ENCODE measurements around the gene C16orf95.
"Not testable (repeated sequence)": the region's sequence is repeated elsewhere in the genome, so short reads cannot be mapped to it uniquely, and the experiment has no call there.

The C16orf95 gene, protein sequence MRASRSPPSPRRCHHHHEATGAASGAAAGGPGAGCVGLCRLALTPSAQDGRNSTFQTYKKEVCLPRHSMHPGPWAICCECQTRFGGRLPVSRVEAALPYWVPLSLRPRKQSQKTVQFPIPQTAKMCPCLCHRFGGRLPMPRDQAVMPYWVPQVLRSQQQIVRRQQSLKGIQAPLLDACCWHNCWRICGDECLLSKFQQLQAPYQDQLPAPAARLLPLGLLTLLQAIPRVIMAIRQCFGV

DNA sequence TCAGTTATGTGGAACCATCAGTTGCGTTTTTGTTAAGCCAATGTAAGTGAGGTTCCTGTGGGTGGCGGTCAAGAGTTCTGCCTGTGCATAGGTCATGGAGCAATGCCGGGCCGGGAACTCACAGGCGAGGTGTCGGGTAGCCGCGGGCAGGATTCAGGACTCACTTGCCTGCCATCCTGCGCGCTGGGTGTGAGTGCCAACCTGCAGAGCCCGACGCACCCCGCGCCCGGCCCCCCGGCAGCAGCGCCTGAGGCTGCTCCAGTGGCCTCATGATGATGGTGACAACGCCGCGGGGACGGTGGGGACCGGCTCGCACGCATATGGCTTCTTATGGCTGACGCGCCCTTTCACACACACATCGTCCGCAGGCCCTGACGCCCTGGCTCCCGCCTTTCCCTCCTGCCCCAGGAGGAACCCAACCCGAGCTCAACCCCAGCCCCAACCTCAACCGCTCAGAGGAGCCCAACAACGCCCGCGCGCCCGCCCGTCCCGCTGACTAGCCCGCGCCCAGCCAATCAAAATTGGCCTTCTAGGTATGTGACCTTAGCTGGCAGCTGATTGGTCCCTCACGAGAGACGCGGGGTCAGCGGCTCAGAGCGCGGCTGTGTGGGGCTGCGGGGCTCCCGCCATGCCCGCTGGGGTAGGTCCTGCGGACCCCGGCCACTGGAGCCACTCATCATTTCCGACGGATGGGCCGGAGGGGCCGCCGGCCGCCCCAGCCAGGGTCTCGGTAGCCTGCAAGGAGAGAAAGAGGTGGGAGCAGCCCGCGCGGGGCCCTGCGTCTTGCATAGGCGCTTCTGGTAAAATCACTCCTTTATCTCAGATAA, at the start of gene C16orf95:
TSS of gene C16orf95 (minus strand) at position 470 of the 827 bp plus-strand sequence. CDS start at position 320, 150 bp downstream.
- H3K4me1 ChIP-seq (ENCODE audit: control insufficient read depth in 1 of 2, insufficient read depth in 2 of 2, low read length in 2 of 2) = peaks cover 10 to 13% of the 10 kb centered on the region in 2 donors
- H3K36me3 ChIP-seq (ENCODE audit: control insufficient read depth in 1 of 2, insufficient read depth in 2 of 2, low read length in 2 of 2) = peaks cover 0 to 8% of the 10 kb centered on the region in 2 donors
- H3K27ac ChIP-seq (ENCODE audit: low read depth, low read length) = peak within 1 kb of the TSS; percentile 90
- peak within 1 kb of the TSS; percentile 77 to 84 for H3K4me3 ChIP-seq (ENCODE audit: low read depth in 1 of 2, low read length in 2 of 2)
- H3K9me3 ChIP-seq (ENCODE audit: control insufficient read depth in 1 of 2, low read length in 2 of 2) = no peaks in the 10 kb centered on the region
- H3K9ac ChIP-seq (ENCODE audit: low read depth in 1 of 2, low read length in 2 of 2) = peak within 1 kb of the TSS; percentile 73 to 93
- H3K27me3 ChIP-seq (ENCODE audit: control insufficient read depth in 1 of 2, insufficient read depth in 2 of 2, low read length in 2 of 2) = no peaks in the 10 kb centered on the region

DNA sequence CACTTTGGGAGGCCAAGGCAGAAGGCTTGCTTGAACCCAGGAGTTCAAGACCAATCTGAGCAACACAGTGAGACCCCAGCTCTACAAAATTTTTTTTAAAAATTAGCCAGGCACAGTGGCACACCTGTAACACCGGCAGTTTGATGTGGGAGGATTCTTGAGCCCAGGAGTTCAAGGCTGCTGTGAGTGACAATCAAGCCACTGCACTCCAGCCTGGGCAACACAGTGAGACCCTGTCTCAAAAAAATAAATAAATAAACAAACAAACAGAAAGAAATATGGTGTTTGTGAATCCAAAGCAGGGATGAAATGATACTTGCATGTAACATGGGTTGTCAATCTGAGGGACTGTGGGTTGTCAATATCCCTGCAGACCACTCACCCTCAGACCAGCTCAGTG, 49.7 kb upstream of the C16orf95 start:
- Histone ChIP-seq H3K36me3 (ENCODE audit: control insufficient read depth in 1 of 2, insufficient read depth in 2 of 2, low read length in 2 of 2) (peaks cover 3 to 8% of the 10 kb centered on the region in 2 donors), H3K27me3 (ENCODE audit: control insufficient read depth in 1 of 2, insufficient read depth in 2 of 2, low read length in 2 of 2) (no peaks in the 10 kb centered on the region), H3K9ac (ENCODE audit: low read depth in 1 of 2, low read length in 2 of 2) (no peak overlapping the region), H3K27ac (ENCODE audit: low read depth, low read length) (no peak overlapping the region), H3K4me1 (ENCODE audit: control insufficient read depth in 1 of 2, insufficient read depth in 2 of 2, low read length in 2 of 2) (peaks cover 17 to 22% of the 10 kb centered on the region in 2 donors), H3K9me3 (ENCODE audit: control insufficient read depth in 1 of 2, low read length in 2 of 2) (no peaks in the 10 kb centered on the region), H3K4me3 (ENCODE audit: low read depth in 1 of 2, low read length in 2 of 2) (no peak overlapping the region)

DNA sequence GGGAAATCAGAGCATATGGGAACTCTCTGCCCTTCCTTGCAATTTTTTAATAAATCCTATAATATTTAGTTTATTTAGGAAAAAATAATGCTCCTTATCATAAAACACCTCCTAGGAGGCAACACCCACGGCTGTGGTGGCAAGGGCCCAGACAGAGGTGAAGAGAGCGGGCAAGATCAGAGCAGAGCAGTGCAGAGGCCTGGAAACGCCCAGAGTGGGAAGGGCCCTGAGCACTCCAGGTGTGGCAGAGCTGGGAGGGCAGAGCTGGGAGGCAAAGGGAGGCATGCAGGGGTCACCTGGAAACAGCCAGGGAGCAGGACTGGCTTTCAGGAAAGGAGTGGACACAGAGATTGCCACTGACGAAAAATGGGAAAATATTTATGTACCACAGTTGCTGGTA, 49.1 kb upstream of the C16orf95 start:
- H3K9ac ChIP-seq (ENCODE audit: low read depth in 1 of 2, low read length in 2 of 2) = no peak overlapping the region
- H3K36me3 ChIP-seq (ENCODE audit: control insufficient read depth in 1 of 2, insufficient read depth in 2 of 2, low read length in 2 of 2) = peaks cover 8 to 14% of the 10 kb centered on the region in 2 donors
- H3K4me3 ChIP-seq (ENCODE audit: low read depth in 1 of 2, low read length in 2 of 2) = no peak overlapping the region
- H3K27ac ChIP-seq (ENCODE audit: low read depth, low read length) = no peak overlapping the region
- H3K9me3 ChIP-seq (ENCODE audit: control insufficient read depth in 1 of 2, low read length in 2 of 2) = no peaks in the 10 kb centered on the region
- H3K27me3 ChIP-seq (ENCODE audit: control insufficient read depth in 1 of 2, insufficient read depth in 2 of 2, low read length in 2 of 2) = no peaks in the 10 kb centered on the region
- peaks cover 17 to 22% of the 10 kb centered on the region in 2 donors for H3K4me1 ChIP-seq (ENCODE audit: control insufficient read depth in 1 of 2, insufficient read depth in 2 of 2, low read length in 2 of 2)

DNA sequence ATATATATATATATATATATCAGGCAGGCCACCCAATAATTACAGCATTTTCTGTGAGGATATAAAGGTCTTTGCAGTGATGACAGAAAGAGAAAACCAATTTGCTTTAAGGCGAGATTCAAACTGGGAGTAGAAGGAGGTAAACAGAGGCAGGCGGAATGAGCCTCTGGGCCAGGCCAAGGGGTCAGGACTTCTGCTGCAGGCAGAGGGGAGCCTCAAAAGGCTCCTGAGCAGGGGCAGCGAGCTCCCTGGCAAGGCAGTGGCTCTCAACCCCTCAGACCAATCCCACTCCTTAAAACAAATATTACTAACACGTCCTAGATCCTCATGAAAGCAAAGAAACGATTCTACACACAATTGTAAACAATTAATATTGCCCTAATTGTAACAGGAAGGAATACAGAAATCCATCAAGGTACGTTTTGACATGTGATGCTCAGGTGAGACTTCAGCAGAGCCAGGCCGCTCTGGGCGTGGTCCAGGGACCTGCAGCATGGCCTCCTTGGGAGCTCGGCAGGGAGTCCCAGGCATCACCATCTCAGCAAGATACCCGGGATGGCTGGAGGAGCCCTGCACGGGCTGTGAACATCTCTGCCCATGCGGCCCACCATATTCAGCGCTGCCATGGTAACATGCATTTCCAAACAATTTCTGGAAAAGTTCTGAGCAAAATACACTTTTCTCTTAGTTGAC, 48.0 kb upstream of the C16orf95 start:
- Histone ChIP-seq H3K9ac (ENCODE audit: low read depth in 1 of 2, low read length in 2 of 2) (no peak overlapping the region), H3K4me1 (ENCODE audit: control insufficient read depth in 1 of 2, insufficient read depth in 2 of 2, low read length in 2 of 2) (peaks cover 17 to 22% of the 10 kb centered on the region in 2 donors), H3K9me3 (ENCODE audit: control insufficient read depth in 1 of 2, low read length in 2 of 2) (no peaks in the 10 kb centered on the region), H3K4me3 (ENCODE audit: low read depth in 1 of 2, low read length in 2 of 2) (no peak overlapping the region), H3K27me3 (ENCODE audit: control insufficient read depth in 1 of 2, insufficient read depth in 2 of 2, low read length in 2 of 2) (no peaks in the 10 kb centered on the region), H3K27ac (ENCODE audit: low read depth, low read length) (no peak overlapping the region), H3K36me3 (ENCODE audit: control insufficient read depth in 1 of 2, insufficient read depth in 2 of 2, low read length in 2 of 2) (peaks cover 19 to 24% of the 10 kb centered on the region in 2 donors)

DNA sequence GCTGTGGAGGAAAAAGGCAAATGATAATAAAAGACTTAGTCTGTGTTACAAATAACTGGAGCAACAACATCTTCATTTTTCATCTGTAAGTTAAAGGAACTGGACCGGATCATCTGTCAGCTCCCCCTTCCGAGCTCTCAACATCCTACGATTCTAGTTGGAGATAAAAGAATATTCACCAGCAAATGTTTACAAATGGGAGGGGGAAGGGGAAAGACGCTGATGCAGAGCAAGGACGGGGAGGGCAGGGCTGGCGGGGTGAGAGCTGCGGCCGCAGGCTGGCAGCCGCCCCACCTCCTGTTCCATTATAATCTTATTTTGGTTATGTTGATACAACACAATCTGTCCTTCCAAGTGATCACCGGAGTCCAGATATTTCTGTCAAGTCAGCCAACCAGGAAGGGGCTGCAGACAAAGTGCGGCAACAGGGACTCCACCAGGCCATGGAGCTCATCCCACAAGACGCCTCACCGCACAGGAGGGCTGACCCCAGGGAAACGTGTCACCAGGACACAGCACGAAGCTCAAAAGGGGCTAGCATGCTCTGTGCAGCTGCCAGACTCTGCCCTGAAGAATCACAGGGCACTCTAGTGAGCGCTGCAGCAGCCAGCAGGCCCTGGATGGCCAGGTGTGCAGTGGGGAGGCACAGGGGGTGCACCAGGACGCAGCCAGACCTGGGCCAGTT, 46.7 kb upstream of the C16orf95 start:
- Histone ChIP-seq H3K4me3 (ENCODE audit: low read depth in 1 of 2, low read length in 2 of 2) (no peak overlapping the region), H3K36me3 (ENCODE audit: control insufficient read depth in 1 of 2, insufficient read depth in 2 of 2, low read length in 2 of 2) (peaks cover 31 to 36% of the 10 kb centered on the region in 2 donors), H3K9ac (ENCODE audit: low read depth in 1 of 2, low read length in 2 of 2) (no peak overlapping the region)

DNA sequence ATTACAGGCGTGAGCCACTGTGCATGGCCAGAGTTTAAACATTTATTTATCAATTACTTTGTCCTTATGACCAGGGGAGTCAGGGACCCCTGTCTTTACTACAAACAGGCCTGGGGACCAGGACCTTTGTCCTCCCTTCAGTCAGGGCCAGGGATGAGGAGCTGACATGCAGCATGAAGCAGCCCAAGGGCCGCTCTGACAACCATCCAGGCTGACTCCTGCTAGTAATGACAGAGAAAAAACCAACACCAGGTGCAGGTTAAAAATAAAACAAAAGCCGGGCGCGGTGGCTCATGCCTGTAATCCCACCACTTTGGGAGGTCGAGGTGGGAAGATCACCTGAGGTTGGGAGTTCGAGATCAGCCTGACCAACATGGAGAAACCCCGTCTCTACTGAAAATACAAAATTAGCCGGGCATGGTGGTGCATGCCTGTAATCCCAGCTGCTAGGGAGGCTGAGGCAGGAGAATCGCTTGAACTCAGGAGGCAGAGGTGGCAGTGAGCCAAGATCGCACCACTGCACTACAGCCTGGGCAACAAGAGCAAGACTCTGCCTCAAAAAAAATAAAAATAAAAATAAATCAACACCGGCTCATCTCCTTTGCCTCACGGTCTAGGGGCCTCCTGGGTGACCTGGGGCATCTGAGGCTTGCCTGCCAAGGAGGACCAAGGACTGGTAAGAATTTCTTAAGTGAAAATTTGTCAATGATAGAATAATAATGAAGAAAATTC, 45.8 kb upstream of the C16orf95 start:
- peaks cover 17 to 22% of the 10 kb centered on the region in 2 donors for H3K4me1 ChIP-seq (ENCODE audit: control insufficient read depth in 1 of 2, insufficient read depth in 2 of 2, low read length in 2 of 2)
- not testable (repeated sequence) for H3K27ac ChIP-seq (ENCODE audit: low read depth, low read length); H3K9ac ChIP-seq (ENCODE audit: low read depth in 1 of 2, low read length in 2 of 2); H3K4me3 ChIP-seq (ENCODE audit: low read depth in 1 of 2, low read length in 2 of 2); H3K9me3 ChIP-seq (ENCODE audit: control insufficient read depth in 1 of 2, low read length in 2 of 2); H3K27me3 ChIP-seq (ENCODE audit: control insufficient read depth in 1 of 2, insufficient read depth in 2 of 2, low read length in 2 of 2)
- peaks cover 40 to 46% of the 10 kb centered on the region in 2 donors for H3K36me3 ChIP-seq (ENCODE audit: control insufficient read depth in 1 of 2, insufficient read depth in 2 of 2, low read length in 2 of 2)

More for the DNA sequence above, 46.7 kb upstream of the C16orf95 start:
- Histone ChIP-seq H3K9me3 (ENCODE audit: control insufficient read depth in 1 of 2, low read length in 2 of 2) (no peaks in the 10 kb centered on the region), H3K27ac (ENCODE audit: low read depth, low read length) (no peak overlapping the region), H3K27me3 (ENCODE audit: control insufficient read depth in 1 of 2, insufficient read depth in 2 of 2, low read length in 2 of 2) (no peaks in the 10 kb centered on the region), H3K4me1 (ENCODE audit: control insufficient read depth in 1 of 2, insufficient read depth in 2 of 2, low read length in 2 of 2) (peaks cover 17 to 22% of the 10 kb centered on the region in 2 donors)

DNA sequence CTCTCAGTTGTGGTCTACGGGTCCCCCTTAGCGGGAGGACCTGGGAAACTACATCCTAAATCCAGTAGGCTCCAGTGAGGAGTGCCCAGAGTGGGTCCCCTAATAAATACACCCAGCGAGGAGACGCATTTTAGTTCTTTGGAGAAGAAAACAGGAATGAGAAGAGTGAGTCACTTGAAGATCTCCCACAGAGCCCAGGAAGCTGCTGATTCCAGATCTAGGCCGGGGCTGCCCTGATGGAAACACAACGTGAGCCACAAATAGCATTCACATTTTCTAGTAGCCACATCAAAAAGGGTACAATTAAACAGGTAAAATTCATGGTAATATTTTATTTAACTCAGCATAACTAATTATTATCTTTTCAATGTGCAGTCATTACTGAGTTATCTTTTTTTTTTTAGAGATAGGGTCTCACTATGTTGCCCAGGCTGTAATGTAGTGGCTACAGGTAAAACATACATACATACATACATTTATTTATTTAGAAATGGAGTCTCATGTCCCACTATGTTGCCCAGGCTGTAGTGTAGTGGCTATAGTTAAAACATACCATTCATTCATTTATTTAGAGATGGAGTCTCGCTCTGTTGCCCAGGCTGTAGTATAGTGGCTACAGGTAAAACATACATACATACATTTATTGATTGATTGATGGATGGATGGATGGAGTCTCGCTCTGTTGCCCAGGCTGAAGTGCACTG, 44.9 kb upstream of the C16orf95 start:
- Histone ChIP-seq H3K4me3 (ENCODE audit: low read depth in 1 of 2, low read length in 2 of 2) (no peak overlapping the region), H3K9ac (ENCODE audit: low read depth in 1 of 2, low read length in 2 of 2) (no peak overlapping the region), H3K9me3 (ENCODE audit: control insufficient read depth in 1 of 2, low read length in 2 of 2) (no peaks in the 10 kb centered on the region), H3K27me3 (ENCODE audit: control insufficient read depth in 1 of 2, insufficient read depth in 2 of 2, low read length in 2 of 2) (no peaks in the 10 kb centered on the region), H3K36me3 (ENCODE audit: control insufficient read depth in 1 of 2, insufficient read depth in 2 of 2, low read length in 2 of 2) (peaks cover 41 to 45% of the 10 kb centered on the region in 2 donors), H3K27ac (ENCODE audit: low read depth, low read length) (no peak overlapping the region), H3K4me1 (ENCODE audit: control insufficient read depth in 1 of 2, insufficient read depth in 2 of 2, low read length in 2 of 2) (peaks cover 17 to 22% of the 10 kb centered on the region in 2 donors)

DNA sequence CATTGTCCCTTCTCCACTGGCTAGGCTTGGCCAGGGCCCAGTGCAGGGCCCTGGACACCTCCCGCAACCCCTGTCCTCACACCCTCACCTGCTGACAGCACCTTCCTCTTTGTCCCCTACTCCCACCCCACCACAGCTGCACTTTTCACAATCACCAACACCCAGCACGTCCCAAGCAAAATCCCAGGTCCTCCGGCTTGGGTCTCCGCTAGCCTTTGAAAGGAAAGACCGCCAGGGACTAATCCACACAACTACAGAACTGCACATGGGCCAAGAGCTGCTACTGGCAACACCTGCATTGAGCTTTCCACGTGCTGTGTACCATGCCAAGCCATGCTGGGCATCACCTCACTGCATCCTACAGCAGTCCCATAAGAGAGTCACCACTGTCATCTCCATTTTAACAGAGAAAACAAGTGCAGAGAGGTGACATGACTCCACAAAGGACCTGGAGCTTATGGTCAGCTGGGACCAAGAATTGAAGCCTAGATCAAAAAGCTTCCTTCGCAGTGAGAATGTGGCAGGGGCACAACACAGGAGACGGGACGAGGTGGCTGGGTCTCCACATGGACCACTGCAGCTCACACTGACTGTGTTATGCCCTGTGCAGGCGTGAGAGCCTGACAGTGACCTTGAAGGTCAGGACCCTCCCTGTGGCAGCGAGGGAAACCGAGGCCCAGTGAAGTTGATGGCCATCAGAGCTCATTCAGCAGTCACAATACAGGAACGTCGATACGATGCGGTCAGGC, 43.8 kb upstream of the C16orf95 start:
- Histone ChIP-seq H3K27me3 (ENCODE audit: control insufficient read depth in 1 of 2, insufficient read depth in 2 of 2, low read length in 2 of 2) (no peaks in the 10 kb centered on the region), H3K36me3 (ENCODE audit: control insufficient read depth in 1 of 2, insufficient read depth in 2 of 2, low read length in 2 of 2) (peaks cover 48 to 55% of the 10 kb centered on the region in 2 donors), H3K9ac (ENCODE audit: low read depth in 1 of 2, low read length in 2 of 2) (no peak overlapping the region), H3K4me3 (ENCODE audit: low read depth in 1 of 2, low read length in 2 of 2) (no peak overlapping the region), H3K4me1 (ENCODE audit: control insufficient read depth in 1 of 2, insufficient read depth in 2 of 2, low read length in 2 of 2) (peaks cover 14 to 15% of the 10 kb centered on the region in 2 donors), H3K27ac (ENCODE audit: low read depth, low read length) (no peak overlapping the region), H3K9me3 (ENCODE audit: control insufficient read depth in 1 of 2, low read length in 2 of 2) (no peaks in the 10 kb centered on the region)
